HCT116 (cell line): ENCODE measurements around the gene CREBBP.

Experiments used
- CTCF ChIP-seq, 3 experiments: fragments of 200-600 bp in 1 of 3; sonication (generic) in 1 of 3; IDR thresholded peaks in 2 of 3; conservative IDR thresholded peaks in 1 of 3; 2 replicates each; pipeline ENCODE4 v1.5.1; 2012 to 2017; ENCODE audit warnings: low read depth in 2 of 3, low read length in 2 of 3, antibody characterized with exemption in 1 of 3, borderline replicate concordance in 1 of 3, control low read depth in 1 of 3, mild to moderate bottlenecking in 1 of 3, mixed read lengths in 1 of 3, mixed run types in 1 of 3, moderate library complexity in 1 of 3; ENCODE audit not compliant: insufficient read depth in 1 of 3
- EGR1 ChIP-seq: IDR thresholded peaks from 2 replicates; pipeline ENCODE4 v1.6.1; 2012; ENCODE audit warnings: low read depth
- EZH2 ChIP-seq: fragments of 200-600 bp; sonication (generic); IDR thresholded peaks from 2 replicates; pipeline ENCODE4 v1.6.1; 2017; ENCODE audit warnings: antibody characterized with exemption, mixed run types
- EZH2phosphoT487 ChIP-seq: fragments of 200-600 bp; IDR thresholded peaks from 2 replicates; pipeline ENCODE4 v1.6.1; 2018; ENCODE audit warnings: antibody characterized with exemption, borderline replicate concordance
- JUND ChIP-seq: IDR thresholded peaks from 2 replicates; pipeline ENCODE4 v1.6.1; 2012
- MAX ChIP-seq: IDR thresholded peaks from 2 replicates; pipeline ENCODE4 v1.6.1; 2012
- POLR2A ChIP-seq: IDR thresholded peaks from 2 replicates; pipeline ENCODE4 v1.7.0; 2011; ENCODE audit warnings: borderline replicate concordance; ENCODE audit not compliant: insufficient read depth, insufficient read length; ENCODE audit errors: extremely low read depth
- POLR2AphosphoS5 ChIP-seq: IDR thresholded peaks from 2 replicates; pipeline ENCODE4 v1.6.1; 2011; ENCODE audit warnings: mild to moderate bottlenecking, low read depth, low read length, moderate library complexity
- RAD21 ChIP-seq: IDR thresholded peaks from 2 replicates; pipeline ENCODE4 v1.6.1; 2012; ENCODE audit warnings: low read depth, mild to moderate bottlenecking
- REST ChIP-seq: IDR thresholded peaks from 2 replicates; pipeline ENCODE4 v1.6.1; 2012; ENCODE audit warnings: low read depth
- SP1 ChIP-seq: IDR thresholded peaks from 2 replicates; pipeline ENCODE4 v1.6.1; 2012; ENCODE audit warnings: low read depth
- TCF7L2 ChIP-seq: IDR thresholded peaks from 2 replicates; pipeline ENCODE4 v1.7.0; 2011; ENCODE audit warnings: borderline replicate concordance, inconsistent platforms; ENCODE audit not compliant: insufficient read depth, insufficient read length; ENCODE audit errors: extremely low read depth
- ZFX ChIP-seq: fragments of 450-650 bp; IDR thresholded peaks from 2 replicates; pipeline ENCODE4 v1.6.1; 2017
- ZNF274 ChIP-seq: fragments of 200-500 bp; sonication (Bioruptor generic); IDR thresholded peaks from 2 replicates; pipeline ENCODE4 v1.6.1; 2014; ENCODE audit warnings: mild to moderate bottlenecking, low read depth, low read length, inconsistent platforms

- TF ChIP-seq CTCF (IDR thresholded peaks at IDR 0.05 in 2 of 3, conservative IDR thresholded peaks at IDR 0.05 in 1 of 3; ENCODE audit: borderline replicate concordance in 1 of 3, insufficient read depth in 1 of 3, low read depth in 2 of 3, low read length in 2 of 3) (no peak), TCF7L2 (no peak), REST (no peak), EZH2phosphoT487 (no peak), SP1 (no peak), RAD21 (no peak), EZH2 (no peak), EGR1 (no peak), ZFX (no peak), ZNF274 (no peak), POLR2AphosphoS5 (no peak), MAX (no peak), JUND (no peak), POLR2A (no peak)
Observed at GRCh38 chr16:3718628-3719027, 161.9 kb downstream of the CREBBP start.
